OCI-LY7 (cell line): ENCODE data around the gene TMEM42. TPM values are rescaled to one million over a fixed set of nuclear protein-coding genes. Genes with fewer than 3 reads are reported as not detected.

ENCODE experiments used
- BruUV-seq: library from RNA; stranded (reverse); fragments of 400-500 nt; replicated peaks from 2 replicates; lab custom pipeline; 2021; lab: Mats Ljungman, UMichigan
- CTCF ChIA-PET: fragments of 300-600 bp; sonication (Branson Sonifier 250); formaldehyde crosslinking; loops from one replicate; lab custom pipeline; 2022; ENCODE audit warnings: antibody characterized with exemption; ENCODE audit not compliant: unreplicated experiment; lab: Charles Lee
- POLR2A ChIA-PET: fragments of 300-600 bp; sonication (Branson Sonifier 250); formaldehyde crosslinking; loops from one replicate; lab custom pipeline; 2022; ENCODE audit warnings: antibody characterized with exemption; lab: Charles Lee
- DNase-seq: peaks from one replicate; pipeline ENCODE4 v3.0.0-alpha.2; 2015; ENCODE audit warnings: low spot score
- H2AFZ ChIP-seq: fragments of 200-600 bp; sonication (generic), shearing (Covaris generic); 2 replicates; pipeline ENCODE4 v1.6.1; 2014; ENCODE audit warnings: mild to moderate bottlenecking, antibody characterized with exemption, low read length, moderate library complexity
- H3K27ac ChIP-seq: fragments of 200-600 bp; sonication (generic); 2 replicates; pipeline ENCODE4 v1.5.1; 2014; ENCODE audit warnings: mixed run types, low read depth, mild to moderate bottlenecking, moderate library complexity, low read length, inconsistent platforms; ENCODE audit not compliant: poor library complexity, severe bottlenecking
- H3K36me3 ChIP-seq: fragments of 200-600 bp; sonication (generic); 2 replicates; pipeline ENCODE4 v1.6.1; 2014; ENCODE audit warnings: mild to moderate bottlenecking, antibody characterized with exemption, low read length, moderate library complexity, mixed read lengths; ENCODE audit not compliant: insufficient read depth
- H3K4me1 ChIP-seq: fragments of 200-600 bp; sonication (generic); 2 replicates; pipeline ENCODE4 v1.5.1; 2014; ENCODE audit warnings: mild to moderate bottlenecking, low read length; ENCODE audit not compliant: insufficient read depth, poor library complexity, severe bottlenecking
- H3K4me2 ChIP-seq: fragments of 200-600 bp; sonication (generic); 2 replicates; pipeline ENCODE4 v1.6.1; 2014; ENCODE audit warnings: mild to moderate bottlenecking, low read length
- H3K4me3 ChIP-seq: fragments of 200-600 bp; sonication (generic); 2 replicates; pipeline ENCODE4 v1.5.1; 2014; ENCODE audit warnings: mild to moderate bottlenecking, low read depth, low read length; ENCODE audit not compliant: poor library complexity, severe bottlenecking
- H3K79me2 ChIP-seq: fragments of 200-600 bp; sonication (generic); 2 replicates; pipeline ENCODE4 v1.6.1; 2016; ENCODE audit warnings: low read depth, mild to moderate bottlenecking, low read length, moderate library complexity, mixed read lengths; ENCODE audit not compliant: insufficient read depth
- H3K9me2 ChIP-seq: fragments of 200-600 bp; sonication (generic); 2 replicates; pipeline ENCODE4 v1.6.1; 2016; ENCODE audit warnings: mild to moderate bottlenecking, low read length, mixed read lengths; ENCODE audit not compliant: insufficient read depth
- H3K9me3 ChIP-seq: fragments of 200-600 bp; sonication (generic); 2 replicates; pipeline ENCODE4 v1.6.1; 2014; ENCODE audit warnings: mild to moderate bottlenecking, mixed run types, low read length, mixed read lengths
- H4K20me1 ChIP-seq: fragments of 200-600 bp; sonication (generic); 2 replicates; pipeline ENCODE4 v1.6.1; 2014; ENCODE audit warnings: mild to moderate bottlenecking, antibody characterized with exemption, low read length, moderate library complexity, mixed read lengths; ENCODE audit not compliant: insufficient read depth
- EZH2phosphoT487 ChIP-seq: fragments of 200-600 bp; sonication (generic); IDR thresholded peaks from 2 replicates; pipeline ENCODE4 v1.6.1; 2018; ENCODE audit warnings: low read depth, borderline replicate concordance, mild to moderate bottlenecking, mixed run types, antibody characterized with exemption, low read length, moderate library complexity, mixed read lengths
- intact Hi-C: fragments of 100-400 bp; cut with micrococcal nuclease; formaldehyde crosslinking; loops from one replicate; pipeline ENCODE4 v1.10.0; 2022; ENCODE audit not compliant: unreplicated experiment
- total RNA-seq, 2 experiments: library from RNA; depleted of rRNA in 1 of 2; stranded (reverse); fragments of >200 nt in 1 of 2; shearing (Covaris generic) in 1 of 2; gene quantifications; 2 replicates each; pipeline ENCODE4 v1.2.3, GENCODE V29; 2014 to 2022
- TF ChIP-seq, protein P1 (sequence below): fragments of 200-600 bp; sonication (generic); conservative IDR thresholded peaks from 2 replicates; pipeline ENCODE4 v1.5.1; 2014; ENCODE audit warnings: mild to moderate bottlenecking, antibody characterized with exemption, low read length, moderate library complexity, mixed read lengths

The TMEM42 gene
- total RNA-seq, 2 experiments from 2014 or later = 19.3 to 21.2 TPM

DNA sequence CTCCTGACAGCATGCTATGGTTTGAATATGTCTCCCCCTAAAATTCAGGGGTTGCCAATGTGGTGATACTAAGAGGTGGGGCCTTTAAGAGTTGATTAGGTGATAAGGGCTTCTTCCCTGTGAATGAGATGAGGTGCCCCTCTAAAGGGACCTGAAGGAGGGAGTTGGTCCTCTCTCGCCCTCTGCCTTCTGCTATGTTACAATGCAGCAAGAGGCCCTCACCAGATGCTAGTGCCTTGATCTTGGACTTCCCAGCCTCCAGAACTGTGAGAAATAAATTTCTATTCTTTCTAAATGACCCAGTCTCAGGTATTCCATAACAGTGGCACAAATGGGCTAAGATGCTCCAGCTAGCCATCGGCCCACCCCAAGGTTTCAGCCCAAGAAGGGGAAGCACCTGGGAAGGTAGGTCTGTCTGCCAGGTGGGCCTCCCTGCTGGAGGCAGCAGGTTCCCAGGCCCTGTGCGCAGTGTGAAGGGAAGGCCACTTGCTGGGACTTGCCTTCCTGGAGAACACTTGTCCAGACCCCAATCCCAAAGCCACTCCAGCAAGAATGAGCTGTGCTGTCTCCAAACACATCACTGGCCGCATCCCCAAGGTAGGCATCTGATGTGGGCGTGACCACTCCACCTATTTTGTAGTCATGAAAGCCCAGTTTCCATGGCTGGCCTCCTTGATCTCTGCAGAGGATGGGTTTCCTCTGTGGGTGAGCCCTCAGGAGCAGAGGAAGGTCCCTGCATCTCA lies 21.7 kb downstream of the TMEM42 start:
- Histone ChIP-seq H3K4me2 (no peak overlapping the region), H3K9me2 (no peaks in the 10 kb centered on the region), H3K27ac (no peak overlapping the region), H2AFZ (no peak overlapping the region), H3K4me3 (no peak overlapping the region), H3K9me3 (no peaks in the 10 kb centered on the region), H3K79me2 (no peaks in the 10 kb centered on the region), H3K36me3 (no peaks in the 10 kb centered on the region), H3K4me1 (no peaks in the 10 kb centered on the region), H4K20me1 (no peaks in the 10 kb centered on the region)
- ChIA-PET CTCF (no interaction called here), POLR2A (no interaction called here)
- no peak for DNase-seq
- intact Hi-C loops = no loop called here
- TF ChIP-seq, protein P1, sequence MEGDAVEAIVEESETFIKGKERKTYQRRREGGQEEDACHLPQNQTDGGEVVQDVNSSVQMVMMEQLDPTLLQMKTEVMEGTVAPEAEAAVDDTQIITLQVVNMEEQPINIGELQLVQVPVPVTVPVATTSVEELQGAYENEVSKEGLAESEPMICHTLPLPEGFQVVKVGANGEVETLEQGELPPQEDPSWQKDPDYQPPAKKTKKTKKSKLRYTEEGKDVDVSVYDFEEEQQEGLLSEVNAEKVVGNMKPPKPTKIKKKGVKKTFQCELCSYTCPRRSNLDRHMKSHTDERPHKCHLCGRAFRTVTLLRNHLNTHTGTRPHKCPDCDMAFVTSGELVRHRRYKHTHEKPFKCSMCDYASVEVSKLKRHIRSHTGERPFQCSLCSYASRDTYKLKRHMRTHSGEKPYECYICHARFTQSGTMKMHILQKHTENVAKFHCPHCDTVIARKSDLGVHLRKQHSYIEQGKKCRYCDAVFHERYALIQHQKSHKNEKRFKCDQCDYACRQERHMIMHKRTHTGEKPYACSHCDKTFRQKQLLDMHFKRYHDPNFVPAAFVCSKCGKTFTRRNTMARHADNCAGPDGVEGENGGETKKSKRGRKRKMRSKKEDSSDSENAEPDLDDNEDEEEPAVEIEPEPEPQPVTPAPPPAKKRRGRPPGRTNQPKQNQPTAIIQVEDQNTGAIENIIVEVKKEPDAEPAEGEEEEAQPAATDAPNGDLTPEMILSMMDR = peak; percentile 34; the same call in 1 of the 2 replicates
- no peak for TF ChIP-seq EZH2phosphoT487
- no TSS peak for BruUV-seq

DNA sequence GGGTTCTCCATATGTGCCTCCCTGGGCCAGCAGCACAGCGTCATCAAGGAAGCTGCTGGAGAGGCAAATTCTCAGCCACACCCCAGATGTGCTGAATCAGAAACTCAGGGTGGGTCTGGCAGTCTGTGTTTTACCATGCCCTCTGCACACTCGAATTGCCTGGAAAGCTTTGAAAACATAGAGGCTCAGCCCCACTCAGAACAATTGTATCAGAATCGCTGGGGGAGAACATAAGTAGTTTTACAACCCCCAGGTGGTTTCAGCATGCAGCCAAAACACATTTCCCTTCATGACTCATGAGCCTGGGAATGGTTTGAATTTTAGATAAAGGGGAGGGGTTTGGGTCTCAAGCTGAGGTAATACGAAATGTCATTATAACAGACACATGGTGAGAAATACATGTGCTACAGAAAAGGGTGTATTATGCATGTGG lies 22.3 kb downstream of the TMEM42 start:
- no peaks in the 10 kb centered on the region for H3K9me2 ChIP-seq
- H3K4me3 ChIP-seq = no peak overlapping the region
- H3K4me1 ChIP-seq = no peaks in the 10 kb centered on the region
- H3K4me2 ChIP-seq = no peak overlapping the region
- POLR2A ChIA-PET = no interaction called here
- no peak for DNase-seq
- H4K20me1 ChIP-seq = no peaks in the 10 kb centered on the region
- no peaks in the 10 kb centered on the region for H3K79me2 ChIP-seq
- TF ChIP-seq, protein P1 = no peak
- no peak for TF ChIP-seq EZH2phosphoT487
- BruUV-seq = no TSS peak
- intact Hi-C loops = no loop called here
- H3K27ac ChIP-seq = no peak overlapping the region
- CTCF ChIA-PET = no interaction called here
- no peaks in the 10 kb centered on the region for H3K36me3 ChIP-seq
- no peak overlapping the region for H2AFZ ChIP-seq
- H3K9me3 ChIP-seq = no peaks in the 10 kb centered on the region

DNA sequence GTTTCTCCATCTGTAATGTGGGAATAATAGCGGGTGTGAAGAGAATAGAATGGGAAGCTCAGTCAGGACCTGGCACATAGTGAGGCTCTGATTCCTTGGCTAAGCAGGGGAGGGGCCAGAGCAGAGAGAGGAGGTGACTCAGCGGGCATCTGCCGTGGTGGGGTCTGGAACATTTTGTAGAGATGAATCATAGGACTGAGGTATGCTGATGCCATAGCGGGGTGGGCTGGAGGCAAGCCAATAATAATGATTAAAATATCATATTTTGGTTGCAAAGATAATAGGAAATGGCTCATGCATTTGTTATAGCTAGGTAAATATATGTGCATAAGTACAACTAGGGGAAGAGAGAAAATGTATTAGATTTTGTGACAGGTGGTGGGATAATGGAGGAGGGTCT lies 23.9 kb downstream of the TMEM42 start:
- CTCF ChIA-PET = no interaction called here
- no peak overlapping the region for H2AFZ ChIP-seq
- H3K4me2 ChIP-seq = no peak overlapping the region
- TF ChIP-seq, protein P1 = no peak
- no peak for TF ChIP-seq EZH2phosphoT487
- no peaks in the 10 kb centered on the region for H3K36me3 ChIP-seq
- H4K20me1 ChIP-seq = no peaks in the 10 kb centered on the region
- no peak overlapping the region for H3K27ac ChIP-seq
- no peaks in the 10 kb centered on the region for H3K9me2 ChIP-seq
- no peak for DNase-seq
- no peaks in the 10 kb centered on the region for H3K4me1 ChIP-seq
- POLR2A ChIA-PET = interaction anchor here (0.5 to 1.0 kb wide), 2 partner anchors 20 to 728 kb away, joined by 4 to 5 read pairs; no protein-coding TSS in a partner anchor
- H3K79me2 ChIP-seq = no peaks in the 10 kb centered on the region
- no peak overlapping the region for H3K4me3 ChIP-seq
- no peaks in the 10 kb centered on the region for H3K9me3 ChIP-seq
- BruUV-seq = no TSS peak
- intact Hi-C loops = no loop called here
